GM18505 (cell line): ENCODE data around the gene SFXN5.

Experiments used
- ATAC-seq: cut with Tn5 transposase; IDR thresholded peaks from one replicate; pipeline ENCODE4 v1.9.1; 2021; ENCODE audit not compliant: unreplicated experiment
- POLR2A ChIP-seq: IDR thresholded peaks from 4 replicates; pipeline ENCODE4 v1.6.1; 2011; ENCODE audit warnings: borderline replicate concordance; ENCODE audit not compliant: insufficient read depth, insufficient read length; ENCODE audit errors: extremely low read depth

The SFXN5 gene

GRCh38 chr2:72965016-72965415, 106.5 kb downstream of the SFXN5 start:
- no peak for TF ChIP-seq POLR2A
- no peak for ATAC-seq

- no peak for TF ChIP-seq POLR2A
Measured at GRCh38 chr2:72964146-72964525, 107.4 kb downstream of the SFXN5 start.

DNA sequence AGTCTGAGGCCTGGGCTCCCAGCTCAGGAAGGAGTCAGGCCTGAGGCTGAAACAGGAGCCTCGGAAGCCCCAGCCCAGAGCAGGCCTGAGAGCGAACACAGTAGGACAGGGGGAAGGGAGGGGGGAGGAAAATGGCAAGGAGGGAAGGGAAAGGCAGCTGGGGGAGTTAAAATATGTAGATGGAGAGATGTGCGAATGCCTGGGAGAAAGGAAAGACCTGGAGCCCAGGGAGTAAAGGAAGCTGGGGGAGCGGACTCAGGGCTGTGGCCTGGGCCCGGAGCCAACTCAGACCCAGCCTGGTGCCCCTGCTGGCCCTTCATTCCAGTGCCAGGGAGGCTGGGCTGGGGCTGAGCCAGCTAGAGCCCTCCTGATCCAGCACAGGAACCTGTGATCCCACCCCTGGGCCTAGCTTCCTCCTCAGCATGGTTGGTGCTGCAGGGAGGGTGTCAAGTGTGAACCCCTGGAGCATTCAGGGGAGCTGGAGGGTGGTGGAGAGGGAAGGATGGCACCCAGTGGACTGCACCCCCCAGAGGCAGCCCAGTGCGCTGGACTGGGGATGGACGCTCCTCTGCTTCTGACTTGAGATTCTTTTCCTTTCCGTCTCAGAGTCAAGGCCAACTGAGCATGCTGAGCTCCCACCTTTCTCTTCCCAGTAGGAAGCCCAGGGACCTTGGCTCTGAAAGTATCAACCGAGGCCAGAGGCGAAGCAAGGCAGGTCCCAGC, 107.9 kb downstream of the SFXN5 start:
- no peak for ATAC-seq
- TF ChIP-seq POLR2A = no peak

More at GRCh38 chr2:72964146-72964525, 107.4 kb downstream of the SFXN5 start:
- no peak for ATAC-seq

GRCh38 chr2:72962911-72963310, 108.6 kb downstream of the SFXN5 start:
- no peak for ATAC-seq
- TF ChIP-seq POLR2A = no peak

- no peak for TF ChIP-seq POLR2A
- ATAC-seq = no peak
Measured at GRCh38 chr2:72961853-72962468, 109.6 kb downstream of the SFXN5 start.

DNA sequence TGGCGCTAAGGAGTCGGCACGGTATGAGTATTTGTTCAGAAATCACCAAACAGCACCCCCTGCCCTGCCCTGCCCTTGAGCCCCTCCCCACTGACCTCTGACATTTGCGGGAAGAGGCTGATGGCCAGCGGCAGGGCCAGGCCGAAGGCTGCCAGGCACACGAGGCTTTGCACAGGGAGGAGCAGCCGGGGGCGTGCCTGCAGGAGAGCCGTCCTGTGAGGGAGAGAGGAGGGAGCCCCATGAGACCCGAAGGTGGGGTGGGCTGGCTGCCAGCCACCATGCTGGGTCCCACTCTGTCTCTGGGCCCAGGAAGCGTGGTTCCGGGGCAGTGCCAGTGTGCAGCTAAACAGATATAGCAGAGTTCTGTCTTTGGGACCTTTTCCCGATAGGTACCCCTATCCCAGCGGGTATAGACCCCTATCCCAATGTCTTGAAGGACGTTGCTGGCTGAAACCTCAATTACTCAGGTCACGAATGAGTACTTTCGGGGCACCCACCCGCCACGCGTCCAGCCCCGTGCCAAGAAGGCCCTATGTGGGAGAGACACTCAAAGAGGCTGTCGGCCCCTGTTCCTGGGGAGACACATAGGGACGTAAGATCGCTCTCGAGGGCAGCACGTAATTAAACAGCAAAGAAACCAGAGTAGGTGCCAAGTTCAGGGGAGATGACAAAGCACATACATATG, 110.3 kb downstream of the SFXN5 start:
- ATAC-seq = no peak
- no peak for TF ChIP-seq POLR2A

DNA sequence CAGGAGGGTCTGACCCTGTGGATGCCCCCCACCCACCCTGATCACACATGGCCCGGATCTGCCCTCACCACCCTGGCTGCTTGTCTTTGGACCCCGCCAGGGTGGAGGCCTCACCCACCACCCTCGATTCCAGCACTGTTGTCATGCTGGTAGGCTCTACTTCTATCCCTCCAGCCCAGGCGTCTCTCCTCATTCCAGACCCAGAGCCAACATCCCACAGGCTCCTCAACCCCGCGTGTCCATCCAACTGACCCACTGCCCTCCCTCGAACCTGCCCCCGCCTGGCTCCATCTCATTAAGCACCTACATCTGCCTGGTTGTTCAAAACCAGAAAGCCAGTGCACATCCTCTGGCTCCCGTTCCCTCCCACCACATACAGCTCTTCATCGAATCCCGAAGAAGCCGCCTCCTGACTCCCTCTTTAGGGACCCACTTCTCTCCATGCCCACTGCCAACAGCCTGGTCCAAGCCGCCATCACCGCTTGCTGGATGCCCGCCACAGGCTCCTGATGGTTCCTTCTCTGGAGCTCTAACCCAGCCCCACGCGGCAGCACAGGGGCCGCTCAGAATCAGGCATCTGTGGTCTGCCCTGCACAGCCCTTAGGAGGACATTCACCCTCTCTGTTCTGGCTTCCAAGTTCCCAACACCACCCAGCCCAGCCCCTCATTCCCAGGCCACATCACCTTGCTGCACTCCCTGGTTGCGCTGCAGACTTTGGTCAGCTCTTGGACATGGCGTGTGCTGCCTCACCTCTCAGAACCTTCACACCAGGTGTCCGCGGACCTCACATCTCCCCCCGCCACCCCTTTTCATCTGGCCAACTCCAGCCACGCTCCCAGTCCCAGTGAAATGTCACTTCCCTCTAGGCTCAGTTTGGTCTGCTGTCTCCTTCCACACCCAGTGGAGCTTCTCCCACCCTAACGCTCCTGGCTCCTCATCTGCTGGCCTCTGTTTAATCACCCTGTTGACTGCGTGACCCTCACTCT, 111.2 kb downstream of the SFXN5 start:
- ATAC-seq = no peak
- no peak for TF ChIP-seq POLR2A

GRCh38 chr2:72959554-72959953, 112.0 kb downstream of the SFXN5 start:
- no peak for ATAC-seq
- no peak for TF ChIP-seq POLR2A

GRCh38 chr2:72958542-72959385, 112.7 kb downstream of the SFXN5 start:
- ATAC-seq = no peak
- no peak for TF ChIP-seq POLR2A

- no peak for TF ChIP-seq POLR2A
- ATAC-seq = no peak
Measured at GRCh38 chr2:72956936-72957335, 114.6 kb downstream of the SFXN5 start.

GRCh38 chr2:72956050-72956395, 115.5 kb downstream of the SFXN5 start:
- no peak for TF ChIP-seq POLR2A
- ATAC-seq = no peak
